Panc1 (cell line): ENCODE measurements around the gene CAPSL.

Source experiments
- CTCF ChIP-seq: fragments of 450-650 bp; IDR thresholded peaks from 2 replicates; pipeline ENCODE4 v1.5.1; 2017; ENCODE audit warnings: mild to moderate bottlenecking
- POLR2AphosphoS5 ChIP-seq: IDR thresholded peaks from 2 replicates; pipeline ENCODE4 v1.6.1; 2012; ENCODE audit warnings: mild to moderate bottlenecking, low read depth, low read length, moderate library complexity
- SIN3A ChIP-seq: IDR thresholded peaks from 2 replicates; pipeline ENCODE4 v1.6.1; 2012; ENCODE audit warnings: low read depth, mild to moderate bottlenecking, low read length, moderate library complexity, borderline replicate concordance; ENCODE audit not compliant: insufficient read depth

DNA sequence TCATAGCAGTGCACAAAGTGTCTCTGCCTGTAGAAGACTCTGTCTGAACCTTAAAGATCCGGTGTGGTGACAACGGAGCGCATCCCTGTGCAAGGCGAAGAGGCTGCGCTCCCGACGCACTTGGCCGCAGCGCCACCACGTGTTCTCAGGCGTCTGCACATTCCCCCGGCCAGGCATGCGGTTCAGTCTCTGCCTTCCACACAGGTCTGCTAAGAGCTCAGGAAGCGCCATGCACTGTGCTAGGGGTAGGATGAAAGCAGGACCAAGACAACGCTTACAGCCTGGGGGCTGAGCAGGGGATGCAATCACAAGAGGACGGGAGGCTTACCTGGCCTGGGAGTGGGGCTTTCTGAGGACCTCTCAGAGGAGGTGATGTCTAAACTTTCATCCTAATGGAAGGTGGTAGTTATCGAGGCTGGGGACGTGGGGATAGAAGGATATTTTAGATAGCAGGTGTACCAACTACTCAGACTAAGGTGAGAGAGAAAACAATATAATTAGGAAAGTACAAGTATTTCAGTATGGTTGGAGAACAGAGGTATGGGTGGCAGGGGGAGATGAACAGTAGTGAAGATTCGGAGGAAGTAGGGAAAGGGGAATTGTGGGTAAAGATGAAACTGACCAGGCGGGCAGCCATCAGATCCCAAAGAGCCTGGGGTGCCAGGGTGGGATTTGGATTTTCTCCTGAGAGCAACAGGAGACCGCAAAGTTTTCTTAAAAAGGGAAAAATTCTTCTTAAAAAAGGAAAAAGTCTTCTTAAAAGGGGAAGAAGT lies 13.3 kb downstream of the CAPSL start:
- TF ChIP-seq SIN3A, result no peak
- TF ChIP-seq CTCF, result peak; percentile 82
- TF ChIP-seq POLR2AphosphoS5, result no peak
